Measurements from ENCODE around the gene USP17L18.
"Not testable (repeated sequence)": the region's sequence is repeated elsewhere in the genome, so short reads cannot be mapped to it uniquely, and the experiment has no call there.

The USP17L18 gene

GRCh38 chr4:9247953-9248680 lies at the start of gene USP17L18:
TSS of gene USP17L18 (plus strand) at chr4:9248630. CDS start at chr4:9248630, 0 bp downstream.
- DNase-seq; in situ Hi-C loops (cut with MboI; ENCODE audit: low pct_unique_long_range_greater_than_20kb, low sequenced_read_pairs): not testable (repeated sequence)

GRCh38 chr4:9210357-9210756 lies 38.1 kb upstream of the USP17L18 start, which contains the start of gene USP17L10:
TSS of gene USP17L10 (plus strand) at chr4:9210657. CDS start at chr4:9210657, 0 bp downstream.
- DNase-seq; in situ Hi-C loops (cut with MboI; ENCODE audit: low pct_unique_long_range_greater_than_20kb, low sequenced_read_pairs): not testable (repeated sequence)

- in situ Hi-C loops (cut with MboI; ENCODE audit: low pct_unique_long_range_greater_than_20kb, low sequenced_read_pairs); DNase-seq: not testable (repeated sequence)
Measured at GRCh38 chr4:9214701-9215100, 33.7 kb upstream of the USP17L18 start.

- in situ Hi-C loops (cut with MboI; ENCODE audit: low pct_unique_long_range_greater_than_20kb, low sequenced_read_pairs); DNase-seq: not testable (repeated sequence)
Measured at GRCh38 chr4:9215105-9215504, 33.3 kb upstream of the USP17L18 start, which contains the start of gene USP17L11. TSS of gene USP17L11 (plus strand) at chr4:9215405. CDS start at chr4:9215405, 0 bp downstream.

GRCh38 chr4:9219852-9220251 lies 28.6 kb upstream of the USP17L18 start, which contains the start of gene USP17L12:
TSS of gene USP17L12 (plus strand) at chr4:9220152. CDS start at chr4:9220152, 0 bp downstream.
- in situ Hi-C loops (cut with MboI; ENCODE audit: low pct_unique_long_range_greater_than_20kb, low sequenced_read_pairs); DNase-seq: not testable (repeated sequence)

- DNase-seq; in situ Hi-C loops (cut with MboI; ENCODE audit: low pct_unique_long_range_greater_than_20kb, low sequenced_read_pairs): not testable (repeated sequence)
Measured at GRCh38 chr4:9224596-9224995, 23.8 kb upstream of the USP17L18 start, which contains the start of gene USP17L13. TSS of gene USP17L13 (plus strand) at chr4:9224896. CDS start at chr4:9224896, 0 bp downstream.

GRCh38 chr4:9230249-9230648 lies 18.2 kb upstream of the USP17L18 start:
- in situ Hi-C loops (cut with MboI; ENCODE audit: low pct_unique_long_range_greater_than_20kb, low sequenced_read_pairs); DNase-seq: not testable (repeated sequence)

- DNase-seq; in situ Hi-C loops (cut with MboI; ENCODE audit: low pct_unique_long_range_greater_than_20kb, low sequenced_read_pairs): not testable (repeated sequence)
Measured at GRCh38 chr4:9234085-9234484, 14.3 kb upstream of the USP17L18 start, which contains the start of gene USP17L15. TSS of gene USP17L15 (plus strand) at chr4:9234385. CDS start at chr4:9234385, 0 bp downstream.

- DNase-seq; in situ Hi-C loops (cut with MboI; ENCODE audit: low pct_unique_long_range_greater_than_20kb, low sequenced_read_pairs): not testable (repeated sequence)
Measured at GRCh38 chr4:9238461-9238860, 10.0 kb upstream of the USP17L18 start.

- DNase-seq; in situ Hi-C loops (cut with MboI; ENCODE audit: low pct_unique_long_range_greater_than_20kb, low sequenced_read_pairs): not testable (repeated sequence)
Measured at GRCh38 chr4:9243579-9243978, 4.9 kb upstream of the USP17L18 start, which contains the start of gene USP17L17. TSS of gene USP17L17 (plus strand) at chr4:9243879. CDS start at chr4:9243879, 0 bp downstream.

- in situ Hi-C loops (cut with MboI; ENCODE audit: low pct_unique_long_range_greater_than_20kb, low sequenced_read_pairs); DNase-seq: not testable (repeated sequence)
Measured at GRCh38 chr4:9253078-9253477, 4.6 kb downstream of the USP17L18 start, which contains the start of gene USP17L19. TSS of gene USP17L19 (plus strand) at chr4:9253378. CDS start at chr4:9253378, 0 bp downstream.

GRCh38 chr4:9257824-9258223 lies 9.4 kb downstream of the USP17L18 start, which contains the start of gene USP17L20:
TSS of gene USP17L20 (plus strand) at chr4:9258124. CDS start at chr4:9258124, 0 bp downstream.
- DNase-seq; in situ Hi-C loops (cut with MboI; ENCODE audit: low pct_unique_long_range_greater_than_20kb, low sequenced_read_pairs): not testable (repeated sequence)

- DNase-seq; in situ Hi-C loops (cut with MboI; ENCODE audit: low pct_unique_long_range_greater_than_20kb, low sequenced_read_pairs): not testable (repeated sequence)
Measured at GRCh38 chr4:9262572-9262971, 14.1 kb downstream of the USP17L18 start, which contains the start of gene USP17L21. TSS of gene USP17L21 (plus strand) at chr4:9262872. CDS start at chr4:9262872, 0 bp downstream.

GRCh38 chr4:9267319-9267718 lies 18.9 kb downstream of the USP17L18 start, which contains the start of gene USP17L22:
TSS of gene USP17L22 (plus strand) at chr4:9267619. CDS start at chr4:9267619, 0 bp downstream.
- in situ Hi-C loops (cut with MboI; ENCODE audit: low pct_unique_long_range_greater_than_20kb, low sequenced_read_pairs); DNase-seq: not testable (repeated sequence)

- in situ Hi-C loops (cut with MboI; ENCODE audit: low pct_unique_long_range_greater_than_20kb, low sequenced_read_pairs) = not testable (repeated sequence)
Measured at GRCh38 chr4:9271719-9272118, 23.3 kb downstream of the USP17L18 start.

More at GRCh38 chr4:9271719-9272118, 23.3 kb downstream of the USP17L18 start:
- DNase-seq = not testable (repeated sequence)
